ENCODE measurements around the gene SIN3B. TPM values are rescaled to one million over a fixed set of nuclear protein-coding genes. Genes with fewer than 3 reads are reported as not detected.

SIN3B gene
- total and polyA plus RNA-seq, 9 of the 15 experiments (the other 6 are each of a cell fraction or from before 2014, with no cell fraction given): 0.51 to 34.2 (median 14.3) TPM

DNA sequence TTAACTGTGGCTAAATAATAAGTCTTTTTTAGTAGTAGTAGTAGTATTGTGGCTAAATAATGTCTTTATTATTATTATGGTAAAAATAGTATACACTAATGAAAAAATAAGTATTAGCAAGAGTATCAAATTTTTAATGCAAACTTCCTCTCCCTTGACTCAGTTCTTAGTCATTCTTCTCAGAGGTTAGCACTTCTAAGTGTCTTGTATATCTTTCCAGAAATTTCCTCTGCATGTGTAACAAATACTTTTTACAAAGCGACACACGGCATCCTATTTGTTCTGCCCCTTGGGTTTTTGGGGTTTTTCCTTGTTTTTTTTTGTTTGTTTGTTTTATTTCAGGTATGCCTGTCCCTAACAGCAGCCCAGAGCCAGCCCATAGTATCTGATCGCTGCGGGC lies 20.9 kb downstream of the SIN3B start (continued):
- TF ChIP-seq, protein P1, sequence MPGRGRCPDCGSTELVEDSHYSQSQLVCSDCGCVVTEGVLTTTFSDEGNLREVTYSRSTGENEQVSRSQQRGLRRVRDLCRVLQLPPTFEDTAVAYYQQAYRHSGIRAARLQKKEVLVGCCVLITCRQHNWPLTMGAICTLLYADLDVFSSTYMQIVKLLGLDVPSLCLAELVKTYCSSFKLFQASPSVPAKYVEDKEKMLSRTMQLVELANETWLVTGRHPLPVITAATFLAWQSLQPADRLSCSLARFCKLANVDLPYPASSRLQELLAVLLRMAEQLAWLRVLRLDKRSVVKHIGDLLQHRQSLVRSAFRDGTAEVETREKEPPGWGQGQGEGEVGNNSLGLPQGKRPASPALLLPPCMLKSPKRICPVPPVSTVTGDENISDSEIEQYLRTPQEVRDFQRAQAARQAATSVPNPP (IDR thresholded peaks at IDR 0.05; ENCODE audit: borderline replicate concordance, insufficient read depth, insufficient read length): no peak

DNA sequence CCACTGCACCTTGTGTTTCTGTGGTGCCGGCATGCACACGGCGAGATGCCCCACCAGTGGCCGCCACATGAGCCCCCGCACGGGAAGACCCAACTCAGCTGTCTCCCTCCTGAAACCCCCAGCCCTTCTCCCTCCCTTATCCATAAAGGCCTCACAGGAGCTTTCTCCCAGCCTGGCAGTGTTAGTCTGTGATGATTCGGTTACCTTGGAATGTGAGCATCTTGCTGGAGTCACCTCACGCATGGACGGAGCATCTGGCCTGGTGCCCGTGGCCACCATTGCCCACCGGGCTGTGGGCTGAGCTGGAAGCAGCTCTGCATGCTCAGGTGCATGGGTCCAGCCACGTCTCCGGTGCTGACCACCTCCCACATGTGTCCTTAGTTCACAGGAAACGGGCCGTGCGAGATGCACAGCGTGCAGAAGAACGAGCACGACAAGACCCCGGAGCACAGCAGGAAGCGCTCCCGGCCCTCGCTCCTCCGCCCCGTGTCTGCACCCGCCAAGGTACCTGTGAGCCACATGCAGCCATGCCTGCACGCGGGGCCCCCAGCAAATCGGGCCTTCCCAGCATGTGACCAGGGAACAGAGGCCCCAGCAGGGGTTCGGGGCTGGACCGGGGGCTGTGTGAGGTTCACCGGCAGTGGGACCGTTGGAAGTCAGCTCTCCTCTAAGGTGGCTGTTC lies 22.0 kb downstream of the SIN3B start:
- Histone ChIP-seq H3K36me3 (ENCODE audit: control insufficient read depth, insufficient read depth, low read length) (peaks cover 87% of the 10 kb centered on the region), H3K9me3 (replicated peaks; ENCODE audit: control insufficient read depth, insufficient read depth, low read depth, low read length) (no peaks in the 10 kb centered on the region), H3K4me3 (no peak overlapping the region), H3K79me2 (ENCODE audit: control insufficient read depth, insufficient read depth, low read length) (no peaks in the 10 kb centered on the region), H4K20me1 (replicated peaks; ENCODE audit: control insufficient read depth, insufficient read depth, low read length) (no peaks in the 10 kb centered on the region), H2AFZ (ENCODE audit: low read depth, low read length) (no peak overlapping the region), H3K9me1 (ENCODE audit: control insufficient read depth, insufficient read depth, low read length) (peaks cover 3% of the 10 kb centered on the region), H3K4me1 (replicated peaks in 1 of 2; ENCODE audit: control insufficient read depth in 2 of 2, insufficient read depth in 2 of 2, low read length in 2 of 2) (peaks cover 0 to 6% of the 10 kb centered on the region in 2 experiments; a peak in 1 of 5 replicates), H3K27ac (ENCODE audit: extremely low read depth, low read depth, low read length) (no peak overlapping the region), H3K27me3 (ENCODE audit: control insufficient read depth in 2 of 2, insufficient read depth in 2 of 2, low read length in 2 of 2) (no peaks in the 10 kb centered on the region), H3K9ac (ENCODE audit: insufficient read depth in 1 of 2, low read depth in 2 of 2, low read length in 2 of 2) (no peak overlapping the region), H3K4me2 (ENCODE audit: insufficient read depth, low read length) (no peak overlapping the region)
- intact Hi-C loops (cut with micrococcal nuclease): no loop called here
- FAIRE-seq (no peak), DNase-seq (ENCODE audit: extremely low read depth in 1 of 4, low spot score in 3 of 4) (no peak), ATAC-seq (no peak)
- BruUV-seq (replicated peaks): no TSS peak
- in situ Hi-C loops (cut with MboI): no loop called here
- CTCF ChIA-PET (ENCODE audit: low intra/inter-chr PET ratio): no interaction called here
- POLR2A ChIA-PET: interaction anchor here (0.6 kb wide), 1 partner anchor 15 kb away, joined by 3 read pairs; no protein-coding TSS in a partner anchor
- 92% methylated on average over 22 of the region's 33 CpGs for WGBS (ENCODE audit: insufficient coverage, low coverage, missing lambda C conversion rate)
- TF ChIP-seq CEBPB (tag; IDR thresholded peaks at IDR 0.05): no peak
- no peak for TF ChIP-seq MCM7 (IDR thresholded peaks at IDR 0.05)
- TF ChIP-seq HMG20A (CRISPR knock-in tag; conservative IDR thresholded peaks at IDR 0.05): no peak
- TF ChIP-seq CTBP1 (IDR thresholded peaks at IDR 0.05; ENCODE audit: borderline replicate concordance): no peak
- TF ChIP-seq, protein P2, sequence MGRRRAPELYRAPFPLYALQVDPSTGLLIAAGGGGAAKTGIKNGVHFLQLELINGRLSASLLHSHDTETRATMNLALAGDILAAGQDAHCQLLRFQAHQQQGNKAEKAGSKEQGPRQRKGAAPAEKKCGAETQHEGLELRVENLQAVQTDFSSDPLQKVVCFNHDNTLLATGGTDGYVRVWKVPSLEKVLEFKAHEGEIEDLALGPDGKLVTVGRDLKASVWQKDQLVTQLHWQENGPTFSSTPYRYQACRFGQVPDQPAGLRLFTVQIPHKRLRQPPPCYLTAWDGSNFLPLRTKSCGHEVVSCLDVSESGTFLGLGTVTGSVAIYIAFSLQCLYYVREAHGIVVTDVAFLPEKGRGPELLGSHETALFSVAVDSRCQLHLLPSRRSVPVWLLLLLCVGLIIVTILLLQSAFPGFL (CRISPR knock-in tag; IDR thresholded peaks at IDR 0.05): no peak
- no peak for TF ChIP-seq ZNF668 (CRISPR knock-in tag; IDR thresholded peaks at IDR 0.05)
- TF ChIP-seq ZNF77 (CRISPR knock-in tag; IDR thresholded peaks at IDR 0.05): no peak
- TF ChIP-seq, protein P3, sequence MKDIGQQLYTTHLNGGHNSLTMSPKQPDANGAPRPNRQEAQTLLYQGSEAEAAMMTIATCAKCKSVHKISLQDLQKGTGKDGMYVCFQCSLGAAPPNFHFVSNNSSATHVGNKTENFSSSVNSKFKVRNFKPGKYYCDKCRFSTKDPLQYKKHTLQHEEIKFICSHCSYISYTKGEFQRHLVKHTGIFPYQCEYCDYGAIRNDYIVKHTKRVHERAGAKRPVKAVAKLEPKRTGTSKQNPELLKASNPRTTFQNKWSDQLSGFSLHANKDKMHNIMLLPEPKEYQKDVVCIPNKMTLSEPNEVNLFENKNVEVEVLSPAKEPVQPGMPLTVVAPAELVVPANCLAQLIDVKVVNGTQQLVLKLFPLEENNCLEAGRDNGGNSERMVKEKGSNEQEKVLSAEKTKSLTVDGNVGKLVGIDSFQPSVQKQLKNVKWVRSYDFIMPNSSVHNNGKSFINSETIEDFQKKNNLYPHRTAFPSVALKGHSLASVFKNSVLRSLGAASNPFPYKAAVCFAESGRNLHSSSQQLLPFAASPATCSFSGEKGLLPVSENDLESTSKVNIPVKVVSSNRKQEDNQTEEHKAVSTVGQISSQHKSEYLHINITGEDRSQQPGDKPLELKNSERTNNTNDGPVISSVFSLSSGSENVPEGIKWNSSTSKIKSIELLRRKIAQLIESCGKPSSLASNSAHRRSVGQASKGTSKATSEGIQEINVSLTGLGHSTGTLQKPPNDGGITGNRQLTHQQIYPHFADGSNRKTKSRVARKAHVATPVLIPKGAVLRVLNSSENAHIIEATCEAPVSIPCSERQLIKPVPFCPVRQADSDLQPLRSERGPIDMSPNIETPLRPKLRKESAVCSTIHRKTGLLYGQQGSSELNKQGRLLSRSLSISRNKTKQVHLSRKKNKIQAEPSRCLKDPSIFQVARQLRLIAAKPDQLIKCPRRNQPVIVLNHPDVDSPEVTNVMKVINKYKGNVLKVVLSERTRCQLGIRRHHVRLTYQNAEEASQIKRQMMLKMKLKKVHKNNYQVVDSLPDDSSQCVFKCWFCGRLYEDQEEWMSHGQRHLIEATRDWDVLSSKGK (CRISPR knock-in tag; IDR thresholded peaks at IDR 0.05): no peak
- TF ChIP-seq ZFP30 (CRISPR knock-in tag; IDR thresholded peaks at IDR 0.05; ENCODE audit: borderline replicate concordance): no peak
- TF ChIP-seq STAT5B (CRISPR knock-in tag; IDR thresholded peaks at IDR 0.05): no peak
- TF ChIP-seq RBM15 (IDR thresholded peaks at IDR 0.05; ENCODE audit: insufficient read depth, low read length): no peak
